BE2C (cell line): ENCODE measurements around the gene MLLT11.

Experiments used
- DNase-seq: peaks from one replicate; pipeline ENCODE4 v3.0.0-alpha.2; 2020
- H3K27me3 ChIP-seq: fragments of 250-450 bp; sonication (Bioruptor Pico); 2 replicates; pipeline ENCODE4 v1.5.1; 2020; ENCODE audit warnings: mild to moderate bottlenecking
- H3K36me3 ChIP-seq: fragments of 250-450 bp; sonication (Bioruptor Pico); 2 replicates; pipeline ENCODE4 v1.5.1; 2020; ENCODE audit warnings: mild to moderate bottlenecking
- H3K4me1 ChIP-seq: fragments of 250-450 bp; sonication (Bioruptor Pico); 2 replicates; pipeline ENCODE4 v1.5.1; 2020
- H3K4me3 ChIP-seq: 2 replicates; pipeline ENCODE4 v1.5.1; 2011; ENCODE audit warnings: low read depth, low read length
- H3K9me3 ChIP-seq: fragments of 250-450 bp; sonication (Bioruptor Pico); 2 replicates; pipeline ENCODE4 v1.5.1; 2020
- TF ChIP-seq, protein P1 (sequence below): IDR thresholded peaks from 2 replicates; pipeline ENCODE4 v1.5.1; 2012; ENCODE audit warnings: mild to moderate bottlenecking, low read depth, low read length

MLLT11 gene

DNA sequence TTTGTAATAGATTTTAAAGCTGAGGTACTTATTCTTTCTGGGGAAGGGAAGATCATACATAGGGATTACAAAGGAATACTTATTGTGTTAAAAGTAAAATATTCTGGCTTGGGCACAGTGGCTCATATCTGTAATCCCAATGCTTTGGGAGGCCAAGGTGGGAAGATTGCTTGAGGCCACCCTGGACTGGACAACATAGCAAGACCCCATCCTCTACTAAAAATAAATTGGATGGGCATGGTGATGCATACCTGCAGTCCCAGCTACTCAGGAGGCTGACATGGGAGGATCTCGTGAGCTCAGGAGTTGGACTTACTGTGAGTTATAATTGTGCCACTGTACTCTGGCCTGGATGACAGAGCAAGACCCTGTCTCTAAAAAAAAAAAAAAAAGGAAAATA, 37.9 kb downstream of the MLLT11 start:
- Histone ChIP-seq H3K4me1 (no peaks in the 10 kb centered on the region), H3K36me3 (no peaks in the 10 kb centered on the region), H3K4me3 (no peak overlapping the region), H3K9me3 (no peaks in the 10 kb centered on the region), H3K27me3 (no peaks in the 10 kb centered on the region)
- DNase-seq = no peak
- TF ChIP-seq, protein P1, sequence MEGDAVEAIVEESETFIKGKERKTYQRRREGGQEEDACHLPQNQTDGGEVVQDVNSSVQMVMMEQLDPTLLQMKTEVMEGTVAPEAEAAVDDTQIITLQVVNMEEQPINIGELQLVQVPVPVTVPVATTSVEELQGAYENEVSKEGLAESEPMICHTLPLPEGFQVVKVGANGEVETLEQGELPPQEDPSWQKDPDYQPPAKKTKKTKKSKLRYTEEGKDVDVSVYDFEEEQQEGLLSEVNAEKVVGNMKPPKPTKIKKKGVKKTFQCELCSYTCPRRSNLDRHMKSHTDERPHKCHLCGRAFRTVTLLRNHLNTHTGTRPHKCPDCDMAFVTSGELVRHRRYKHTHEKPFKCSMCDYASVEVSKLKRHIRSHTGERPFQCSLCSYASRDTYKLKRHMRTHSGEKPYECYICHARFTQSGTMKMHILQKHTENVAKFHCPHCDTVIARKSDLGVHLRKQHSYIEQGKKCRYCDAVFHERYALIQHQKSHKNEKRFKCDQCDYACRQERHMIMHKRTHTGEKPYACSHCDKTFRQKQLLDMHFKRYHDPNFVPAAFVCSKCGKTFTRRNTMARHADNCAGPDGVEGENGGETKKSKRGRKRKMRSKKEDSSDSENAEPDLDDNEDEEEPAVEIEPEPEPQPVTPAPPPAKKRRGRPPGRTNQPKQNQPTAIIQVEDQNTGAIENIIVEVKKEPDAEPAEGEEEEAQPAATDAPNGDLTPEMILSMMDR = no peak

DNA sequence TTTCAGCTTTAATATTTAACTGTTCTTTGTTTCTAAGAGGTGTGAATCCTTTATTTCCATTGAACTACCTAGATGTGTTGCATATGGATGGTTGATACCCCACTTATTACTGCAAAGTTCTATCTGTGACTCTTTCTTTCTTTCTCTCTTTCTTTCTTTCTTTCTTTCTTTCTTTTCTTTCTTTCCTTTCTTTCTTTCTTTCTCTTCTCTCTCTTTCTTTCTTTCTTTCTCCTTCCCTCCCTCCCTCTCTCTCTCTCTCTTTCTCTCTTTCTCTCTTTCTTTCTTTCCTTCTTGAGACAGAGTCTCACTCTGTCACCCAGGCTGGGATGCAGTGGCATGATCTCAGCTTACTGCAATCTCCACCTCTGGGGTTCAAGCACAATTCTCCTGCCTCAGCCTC, 44.4 kb downstream of the MLLT11 start:
- TF ChIP-seq, protein P1 = no peak
- Histone ChIP-seq H3K4me3 (no peak overlapping the region), H3K27me3 (no peaks in the 10 kb centered on the region)

DNA sequence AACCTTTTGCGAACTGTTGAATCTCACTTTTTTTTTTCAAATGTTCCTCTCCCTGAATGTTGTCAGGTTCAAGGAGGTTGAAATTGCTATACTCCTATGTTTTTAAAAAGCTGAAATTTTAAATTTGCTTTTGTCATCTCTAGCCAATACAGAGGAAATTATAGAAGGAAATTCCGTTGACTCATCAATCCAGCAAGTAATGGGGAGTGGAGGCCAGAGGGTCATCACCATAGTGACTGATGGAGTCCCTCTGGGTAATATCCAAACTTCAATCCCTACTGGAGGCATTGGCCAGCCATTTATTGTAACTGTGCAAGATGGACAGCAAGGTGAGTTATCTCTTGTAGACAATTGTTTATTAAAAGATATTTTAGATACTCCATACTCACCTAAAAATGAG, 46.7 kb downstream of the MLLT11 start:
- H3K4me3 ChIP-seq = no peak overlapping the region
- no peaks in the 10 kb centered on the region for H3K4me1 ChIP-seq
- DNase-seq = no peak
- no peaks in the 10 kb centered on the region for H3K9me3 ChIP-seq
- TF ChIP-seq, protein P1 = no peak
- no peaks in the 10 kb centered on the region for H3K27me3 ChIP-seq
- no peaks in the 10 kb centered on the region for H3K36me3 ChIP-seq

More for the DNA sequence above, 44.4 kb downstream of the MLLT11 start:
- Histone ChIP-seq H3K4me1 (no peaks in the 10 kb centered on the region), H3K36me3 (no peaks in the 10 kb centered on the region), H3K9me3 (no peaks in the 10 kb centered on the region)
- DNase-seq = no peak

DNA sequence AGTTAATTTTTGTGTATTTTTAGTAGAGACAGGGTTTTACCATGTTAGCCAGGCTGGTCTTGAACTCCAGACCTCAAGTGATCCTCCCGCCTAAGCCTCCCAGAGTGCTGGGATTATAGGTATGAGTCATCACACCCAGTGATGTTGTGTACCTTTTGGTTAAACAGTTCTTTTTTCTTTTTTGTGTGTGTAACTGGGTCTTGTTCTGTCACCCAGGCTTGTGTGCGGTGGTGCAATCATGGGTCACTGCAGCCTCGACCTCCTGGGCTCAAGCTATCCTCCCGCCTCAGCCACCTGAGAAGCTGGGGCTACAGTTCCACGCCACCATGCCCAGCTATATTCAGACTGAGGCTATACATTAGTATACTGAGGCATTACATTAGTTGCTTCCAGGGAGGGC, 48.1 kb downstream of the MLLT11 start:
- TF ChIP-seq, protein P1 = no peak
- Histone ChIP-seq H3K27me3 (no peaks in the 10 kb centered on the region), H3K4me1 (no peaks in the 10 kb centered on the region), H3K4me3 (no peak overlapping the region), H3K9me3 (no peaks in the 10 kb centered on the region), H3K36me3 (no peaks in the 10 kb centered on the region)
- DNase-seq = no peak

DNA sequence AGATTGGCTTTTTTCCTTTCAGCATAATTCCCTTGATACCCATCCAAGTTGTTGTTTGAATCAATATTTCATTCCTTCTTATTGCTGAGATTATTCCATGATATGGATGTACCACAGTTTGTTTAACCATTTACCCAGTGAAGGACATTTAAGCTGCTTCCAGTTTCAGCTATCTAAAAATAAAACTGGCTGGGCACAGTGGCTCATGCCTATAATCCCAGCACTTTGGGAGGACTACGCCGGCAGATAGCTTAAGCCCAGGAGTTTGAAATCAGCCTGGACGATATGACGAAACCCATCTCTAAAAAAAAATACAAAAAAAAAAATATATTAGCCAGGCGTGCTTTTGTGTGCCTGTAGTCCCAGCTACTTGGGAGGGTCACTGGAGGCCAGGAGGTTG, 53.7 kb downstream of the MLLT11 start:
- Histone ChIP-seq H3K9me3 (no peaks in the 10 kb centered on the region), H3K36me3 (no peaks in the 10 kb centered on the region), H3K4me3 (no peak overlapping the region), H3K27me3 (no peaks in the 10 kb centered on the region), H3K4me1 (no peaks in the 10 kb centered on the region)
- DNase-seq = no peak
- TF ChIP-seq, protein P1 = no peak
